Thyroid gland (tissue), 4 donors: ENCODE measurements around the gene CMTM8. TPM values are rescaled to one million over a fixed set of nuclear protein-coding genes. Genes with fewer than 3 reads are reported as not detected.
"Not testable (repeated sequence)": the region's sequence is repeated elsewhere in the genome, so short reads cannot be mapped to it uniquely, and the experiment has no call there.

Experiments
- DNase-seq, 2 donors: peaks; one replicate each; pipeline ENCODE4 v3.0.0-alpha.2; 2019
- H3K27ac ChIP-seq, 3 donors: fragments of 200-600 bp; sonication (generic); 1 replicate in 2 of 3; 2 replicates in 1 of 3; pipeline ENCODE4 v1.5.1; 2016 to 2019; ENCODE audit warnings: mild to moderate bottlenecking in 1 of 3, moderate library complexity in 1 of 3
- H3K27me3 ChIP-seq: fragments of 200-600 bp; sonication (generic); one replicate; pipeline ENCODE4 v1.5.1; 2019
- H3K36me3 ChIP-seq, 2 donors: fragments of 200-600 bp; sonication (generic); one replicate each; pipeline ENCODE4 v1.5.1; 2016 to 2019
- H3K4me1 ChIP-seq, 2 donors: fragments of 200-600 bp; sonication (generic); one replicate each; pipeline ENCODE4 v1.5.1; 2017 to 2019
- H3K4me3 ChIP-seq, 3 donors: fragments of 200-600 bp; sonication (generic); replicated peaks in 1 of 3; 1 replicate in 2 of 3; 2 replicates in 1 of 3; pipeline ENCODE4 v1.5.1; 2016; ENCODE audit warnings: mild to moderate bottlenecking in 1 of 3
- H3K9me3 ChIP-seq: fragments of 200-600 bp; sonication (generic); one replicate; pipeline ENCODE4 v1.5.1; 2017
- POLR2A ChIP-seq, 2 donors: fragments of 450-650 bp; IDR thresholded peaks; one replicate each; pipeline ENCODE4 v1.6.1; 2017; ENCODE audit warnings: antibody characterized with exemption in 2 of 2, mild to moderate bottlenecking in 2 of 2, moderate library complexity in 1 of 2
- WGBS, 2 donors: methylation state at CpG; one replicate each; pipeline ENCODE4 v1.1.5; 2017; 5-methylcytosine and 5-hydroxymethylcytosine counted together
- intact Hi-C: fragments of 100-400 bp; cut with DNase I; formaldehyde crosslinking; loops from one replicate; pipeline ENCODE4 v1.15.1; 2023
- total RNA-seq, 4 donors: library from RNA; depleted of rRNA; stranded (reverse); fragments of >200 nt; gene quantifications; one replicate each; pipeline ENCODE4 v1.2.3, GENCODE V29; 2016
- TF ChIP-seq, protein P1 (sequence below), 6 experiments: fragments of 200-600 bp in 3 of 6; fragments of 450-650 bp in 3 of 6; sonication (generic) in 3 of 6; IDR thresholded peaks; one replicate each; pipeline ENCODE4 v1.5.1; 2016 to 2019; ENCODE audit warnings: antibody characterized with exemption in 6 of 6, mild to moderate bottlenecking in 2 of 6, inconsistent platforms in 1 of 6, moderate library complexity in 1 of 6

The CMTM8 gene
- total RNA-seq, 4 donors from 2014 or later = 6.6 to 17.3 (median 11.0) TPM

DNA sequence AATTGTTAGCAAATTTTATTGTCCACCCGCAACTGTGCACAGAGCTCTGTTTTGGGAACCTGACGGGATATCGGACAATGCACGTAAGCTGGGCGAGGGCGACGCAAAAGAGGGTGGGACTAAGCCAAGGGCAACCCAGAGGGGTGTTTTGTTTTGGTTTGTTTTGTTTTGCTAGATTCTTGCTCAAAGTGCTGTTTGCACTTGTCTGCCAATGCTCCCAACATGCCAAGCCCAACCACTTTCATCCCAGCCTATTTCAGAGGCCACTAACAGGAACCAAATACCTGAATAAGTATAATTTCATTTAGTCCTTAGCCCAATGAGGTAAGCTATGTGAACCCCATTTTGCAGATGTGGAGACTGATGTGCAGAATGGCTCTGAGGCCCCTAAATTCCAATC is 143.4 kb downstream of the CMTM8 start:
- H3K4me1 ChIP-seq = peaks cover 0 to 4% of the 10 kb centered on the region in 2 donors
- 54 to 63% methylated on average over 7 of the region's 7 CpGs for WGBS, 2 donors
- peak; percentile 40 to 70 for DNase-seq
- H3K9me3 ChIP-seq = no peaks in the 10 kb centered on the region
- intact Hi-C loops = no loop called here
- no peaks in the 10 kb centered on the region for H3K36me3 ChIP-seq
- TF ChIP-seq, protein P1, sequence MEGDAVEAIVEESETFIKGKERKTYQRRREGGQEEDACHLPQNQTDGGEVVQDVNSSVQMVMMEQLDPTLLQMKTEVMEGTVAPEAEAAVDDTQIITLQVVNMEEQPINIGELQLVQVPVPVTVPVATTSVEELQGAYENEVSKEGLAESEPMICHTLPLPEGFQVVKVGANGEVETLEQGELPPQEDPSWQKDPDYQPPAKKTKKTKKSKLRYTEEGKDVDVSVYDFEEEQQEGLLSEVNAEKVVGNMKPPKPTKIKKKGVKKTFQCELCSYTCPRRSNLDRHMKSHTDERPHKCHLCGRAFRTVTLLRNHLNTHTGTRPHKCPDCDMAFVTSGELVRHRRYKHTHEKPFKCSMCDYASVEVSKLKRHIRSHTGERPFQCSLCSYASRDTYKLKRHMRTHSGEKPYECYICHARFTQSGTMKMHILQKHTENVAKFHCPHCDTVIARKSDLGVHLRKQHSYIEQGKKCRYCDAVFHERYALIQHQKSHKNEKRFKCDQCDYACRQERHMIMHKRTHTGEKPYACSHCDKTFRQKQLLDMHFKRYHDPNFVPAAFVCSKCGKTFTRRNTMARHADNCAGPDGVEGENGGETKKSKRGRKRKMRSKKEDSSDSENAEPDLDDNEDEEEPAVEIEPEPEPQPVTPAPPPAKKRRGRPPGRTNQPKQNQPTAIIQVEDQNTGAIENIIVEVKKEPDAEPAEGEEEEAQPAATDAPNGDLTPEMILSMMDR (IDR thresholded peaks at IDR 0.05) = no peak
- no peak for TF ChIP-seq POLR2A (IDR thresholded peaks at IDR 0.05)
- H3K27me3 ChIP-seq = no peaks in the 10 kb centered on the region
- no peak overlapping the region for H3K4me3 ChIP-seq
- H3K27ac ChIP-seq = peak overlapping the region in 2 of 3 donors; percentile 15 to 39

DNA sequence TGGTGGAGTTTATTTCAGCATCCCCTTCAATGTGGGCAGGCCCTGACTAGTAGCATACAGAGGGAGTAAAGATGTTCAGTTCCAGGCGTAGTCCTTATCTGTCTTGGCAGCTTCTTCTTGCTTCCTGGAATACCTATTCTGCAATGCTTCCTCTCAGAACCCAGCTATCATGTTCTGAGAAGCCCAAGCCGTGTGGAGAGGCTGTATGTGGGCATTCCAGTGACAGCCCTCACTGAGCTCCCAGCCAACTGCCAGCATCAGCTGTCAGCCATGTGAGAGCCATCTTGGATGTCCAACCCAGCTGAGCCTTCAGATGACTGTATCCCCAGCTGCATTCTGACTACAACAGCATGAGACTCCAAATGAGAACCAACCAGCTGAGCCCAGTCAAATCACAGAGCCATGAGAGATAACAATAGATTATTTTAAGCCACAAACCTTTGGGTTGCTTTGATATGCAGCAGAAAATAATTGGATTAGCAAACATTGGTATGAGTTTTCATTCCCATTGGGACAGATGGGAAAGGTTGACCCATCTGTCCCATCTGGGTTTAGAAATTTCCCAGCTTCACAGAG is 144.7 kb downstream of the CMTM8 start:
- TF ChIP-seq, protein P1 (IDR thresholded peaks at IDR 0.05) = no peak
- TF ChIP-seq POLR2A (IDR thresholded peaks at IDR 0.05) = no peak
- intact Hi-C loops = no loop called here
- Histone ChIP-seq H3K4me1 (peaks cover 0 to 4% of the 10 kb centered on the region in 2 donors), H3K4me3 (no peak overlapping the region), H3K27me3 (no peaks in the 10 kb centered on the region), H3K27ac (no peak overlapping the region), H3K36me3 (no peaks in the 10 kb centered on the region), H3K9me3 (no peaks in the 10 kb centered on the region)
- 76 to 86% methylated on average over 2 of the region's 2 CpGs for WGBS, 2 donors
- DNase-seq = no peak

DNA sequence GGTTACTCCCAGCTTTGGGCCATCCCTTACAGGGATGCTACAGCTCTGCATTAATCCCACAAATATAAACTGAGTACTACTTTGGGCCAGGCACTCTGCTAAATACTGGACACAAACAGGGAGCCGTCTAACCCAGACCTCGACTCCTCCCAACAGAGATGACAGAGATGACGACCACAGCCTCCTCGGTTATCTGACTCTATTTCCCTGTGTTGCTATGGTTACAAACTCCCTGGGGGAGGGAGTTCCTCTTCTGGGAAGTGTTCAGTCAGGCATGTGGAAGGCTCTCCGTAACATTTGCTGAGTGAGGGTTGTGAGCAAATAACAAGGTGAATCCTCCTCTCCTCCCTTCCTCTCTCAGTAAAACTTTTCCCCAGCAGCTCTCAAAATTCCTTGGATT is 146.5 kb downstream of the CMTM8 start:
- 27 to 28% methylated on average over 5 of the region's 5 CpGs for WGBS, 2 donors
- intact Hi-C loops = no loop called here

DNA sequence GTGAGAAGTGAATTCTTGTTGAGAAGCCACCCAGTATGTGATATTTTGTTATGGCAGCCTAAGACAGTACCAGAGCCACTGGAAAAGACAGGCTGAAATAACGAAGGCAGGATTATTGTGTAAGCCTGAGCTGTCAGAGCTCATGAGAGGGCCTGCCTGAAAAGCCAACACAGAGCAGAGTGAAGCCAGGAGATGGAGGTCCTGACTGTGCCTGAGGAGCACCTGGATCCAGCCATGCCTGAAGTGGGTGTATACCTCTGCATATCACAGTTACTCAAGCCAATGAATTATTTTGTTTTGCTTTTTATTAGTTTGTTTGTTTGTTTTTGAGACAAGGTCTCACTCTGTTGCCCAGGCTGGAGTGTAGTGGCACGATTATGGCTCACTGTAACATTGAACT is 149.0 kb downstream of the CMTM8 start:
- DNase-seq = no peak
- no peak for TF ChIP-seq POLR2A (IDR thresholded peaks at IDR 0.05)
- TF ChIP-seq, protein P1 (IDR thresholded peaks at IDR 0.05) = no peak
- Histone ChIP-seq H3K27me3 (no peaks in the 10 kb centered on the region), H3K27ac (no peak overlapping the region), H3K4me1 (peaks cover 0 to 5% of the 10 kb centered on the region in 2 donors), H3K9me3 (no peaks in the 10 kb centered on the region), H3K36me3 (no peaks in the 10 kb centered on the region), H3K4me3 (no peak overlapping the region)
- intact Hi-C loops = no loop called here
- WGBS, 2 donors = 90 to 94% methylated on average over 2 of the region's 2 CpGs

More for the DNA sequence above, 146.5 kb downstream of the CMTM8 start:
- no peaks in the 10 kb centered on the region for H3K27me3 ChIP-seq
- no peak for DNase-seq
- no peak overlapping the region for H3K27ac ChIP-seq
- H3K36me3 ChIP-seq = no peaks in the 10 kb centered on the region
- no peak overlapping the region for H3K4me3 ChIP-seq
- peaks cover 0 to 4% of the 10 kb centered on the region in 2 donors for H3K4me1 ChIP-seq
- no peaks in the 10 kb centered on the region for H3K9me3 ChIP-seq
- no peak for TF ChIP-seq POLR2A (IDR thresholded peaks at IDR 0.05)
- TF ChIP-seq, protein P1 (IDR thresholded peaks at IDR 0.05) = no peak

DNA sequence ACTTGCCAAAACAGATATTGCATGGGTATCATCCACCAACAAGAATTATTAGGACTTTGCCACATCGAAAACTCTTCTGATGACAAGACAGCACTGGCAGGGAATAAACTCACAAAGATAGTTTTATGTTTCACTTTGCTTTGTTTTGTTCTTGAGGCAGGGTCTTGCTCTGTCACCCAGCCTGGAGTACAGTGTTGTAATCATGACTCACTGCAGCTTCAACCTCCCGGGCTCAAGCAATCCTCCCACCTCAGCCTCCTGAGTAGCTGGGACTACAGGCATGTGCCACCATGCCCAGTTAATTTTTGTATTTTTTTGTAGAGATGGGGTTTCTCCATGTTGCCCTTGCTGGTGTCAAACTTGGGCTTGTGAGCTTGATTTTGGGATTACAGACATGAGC is 151.1 kb downstream of the CMTM8 start:
- intact Hi-C loops, DNase-seq, H3K27ac ChIP-seq, H3K9me3 ChIP-seq, H3K4me3 ChIP-seq, H3K36me3 ChIP-seq, H3K27me3 ChIP-seq: not testable (repeated sequence)
- H3K4me1 ChIP-seq = peaks cover 4 to 12% of the 10 kb centered on the region in 2 donors
- WGBS, 2 donors = 91 to 93% methylated on average over 2 of the region's 2 CpGs
